Activated naive CD8-positive, alpha-beta T cell treated with anti-CD3 and anti-CD28 coated beads for 36 hours (primary cell): ENCODE results near the gene SOX21. TPM values are rescaled to one million over a fixed set of nuclear protein-coding genes. Genes with fewer than 3 reads are reported as not detected.
A peak's percentile ranks its signal among the peaks of the same experiment; 100 is the strongest.

Experiments used
- DNase-seq: peaks from one replicate; pipeline ENCODE4 v3.0.0; 2021
- H3K27ac Mint-ChIP-seq: one replicate; pipeline ENCODE4 v1.8.0; 2022; ENCODE audit warnings: mild to moderate bottlenecking, moderate library complexity, mixed read lengths
- H3K27me3 Mint-ChIP-seq: one replicate; pipeline ENCODE4 v1.8.0; 2022; ENCODE audit warnings: mild to moderate bottlenecking, mixed read lengths
- H3K36me3 Mint-ChIP-seq: one replicate; pipeline ENCODE4 v1.8.0; 2021; ENCODE audit warnings: mild to moderate bottlenecking, mixed read lengths
- H3K4me1 Mint-ChIP-seq: one replicate; pipeline ENCODE4 v1.8.0; 2021; ENCODE audit warnings: mixed read lengths
- H3K4me3 Mint-ChIP-seq: one replicate; pipeline ENCODE4 v1.8.0; 2022; ENCODE audit warnings: mild to moderate bottlenecking, moderate library complexity, mixed read lengths
- H3K9me3 Mint-ChIP-seq: one replicate; pipeline ENCODE4 v1.8.0; 2022; ENCODE audit warnings: mixed read lengths
- total RNA-seq, 2 experiments: library from RNA; stranded (reverse); gene quantifications; one replicate each; pipeline ENCODE4 v1.2.3, GENCODE V29; 2021

SOX21 gene
- total RNA-seq, 2 experiments from 2014 or later: not detected

DNA sequence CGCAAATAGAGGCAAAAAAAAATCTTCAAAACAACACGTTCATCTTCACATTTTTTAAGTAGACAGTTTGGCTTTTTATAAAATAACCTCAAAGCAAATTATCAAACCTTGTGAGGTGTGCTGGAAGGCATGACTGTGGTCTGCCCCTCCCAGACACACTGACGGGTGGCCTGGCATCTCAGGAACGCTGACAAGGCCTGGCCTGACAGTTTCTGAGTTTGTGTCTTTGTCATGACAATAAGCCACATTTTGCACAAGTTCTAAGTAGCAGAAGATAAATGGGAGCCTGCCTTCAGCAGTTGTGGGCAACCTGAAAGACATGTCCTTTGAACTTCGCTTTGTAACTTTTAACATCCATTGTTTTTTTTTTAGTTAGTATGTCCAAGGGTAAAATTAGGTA lies 38.5 kb downstream of the SOX21 start:
- H3K27me3 Mint-ChIP-seq: peaks cover 38% of the 10 kb centered on the region
- no peaks in the 10 kb centered on the region for H3K36me3 Mint-ChIP-seq
- no peak for DNase-seq
- H3K27ac Mint-ChIP-seq: no peak overlapping the region
- H3K4me3 Mint-ChIP-seq: no peak overlapping the region
- no peaks in the 10 kb centered on the region for H3K9me3 Mint-ChIP-seq
- no peaks in the 10 kb centered on the region for H3K4me1 Mint-ChIP-seq

DNA sequence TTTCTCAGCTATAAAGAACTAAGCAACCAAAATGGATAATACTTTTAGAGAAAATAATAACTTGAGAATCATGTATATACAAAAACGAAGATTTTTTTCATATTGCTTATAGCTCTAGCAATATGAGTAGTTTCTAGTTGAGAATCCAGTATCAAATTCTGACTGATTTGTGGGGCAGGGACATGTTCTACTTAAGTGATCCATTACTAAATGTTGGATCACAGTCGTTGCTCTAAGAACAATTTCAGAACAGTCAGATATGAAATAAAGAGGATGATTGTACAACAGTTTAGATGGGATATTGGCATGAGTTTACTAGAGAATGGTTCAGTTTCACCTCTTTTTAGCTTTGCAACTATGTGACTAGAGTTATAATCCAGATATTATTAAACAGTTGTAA lies 39.9 kb downstream of the SOX21 start:
- Mint-ChIP-seq H3K4me1 (peaks cover 14% of the 10 kb centered on the region), H3K27ac (no peak overlapping the region), H3K27me3 (peaks cover 30% of the 10 kb centered on the region), H3K36me3 (peaks cover 10% of the 10 kb centered on the region), H3K4me3 (no peak overlapping the region), H3K9me3 (peaks cover 4% of the 10 kb centered on the region)
- no peak for DNase-seq

DNA sequence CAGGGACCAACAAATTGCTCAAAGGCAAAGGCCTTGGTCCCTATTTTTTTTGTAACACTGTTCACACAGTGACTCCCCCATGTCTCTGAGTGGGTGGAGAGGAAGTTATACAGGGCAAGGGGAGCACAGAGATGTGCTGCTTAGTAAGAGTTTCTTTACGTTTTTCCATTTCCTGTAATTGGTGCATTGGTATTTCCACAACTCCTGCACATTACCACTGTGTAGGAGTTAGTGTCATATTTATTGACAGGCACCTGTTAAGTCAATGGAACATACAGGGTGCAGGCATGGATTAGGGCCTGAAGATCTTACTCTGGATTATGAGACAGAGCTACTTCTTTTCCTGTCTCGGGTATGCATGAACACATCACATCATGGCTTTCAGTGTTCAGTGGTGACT lies 45.2 kb downstream of the SOX21 start:
- Mint-ChIP-seq H3K4me3 (peak overlapping the region; percentile 27), H3K27ac (peak overlapping the region; percentile 87)

DNA sequence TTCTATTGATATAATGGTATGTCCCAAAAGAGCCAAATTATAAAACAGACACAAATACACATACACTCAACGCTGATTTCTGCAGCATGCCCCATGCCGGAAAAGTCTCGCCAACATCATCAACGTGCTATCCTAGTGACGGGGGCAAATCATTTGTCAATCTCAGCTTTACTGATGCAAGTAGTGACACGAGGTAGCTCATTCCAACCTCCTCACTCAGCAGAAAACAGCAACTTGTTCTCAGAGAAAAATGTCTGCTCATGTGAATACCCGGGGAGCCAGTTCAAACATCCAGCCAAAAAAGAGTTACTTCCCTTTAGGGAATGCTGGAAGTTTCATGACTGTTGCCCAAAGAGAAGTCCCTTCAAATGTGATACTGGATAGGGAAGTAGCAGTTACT lies 46.3 kb downstream of the SOX21 start:
- peaks cover 52% of the 10 kb centered on the region for H3K27me3 Mint-ChIP-seq
- H3K9me3 Mint-ChIP-seq: peaks cover 4% of the 10 kb centered on the region
- H3K4me3 Mint-ChIP-seq: no peak overlapping the region
- H3K27ac Mint-ChIP-seq: no peak overlapping the region
- H3K36me3 Mint-ChIP-seq: peaks cover 11% of the 10 kb centered on the region
- H3K4me1 Mint-ChIP-seq: peaks cover 38% of the 10 kb centered on the region
- DNase-seq: no peak

More for the DNA sequence above, 45.2 kb downstream of the SOX21 start:
- Mint-ChIP-seq H3K36me3 (peaks cover 11% of the 10 kb centered on the region), H3K4me1 (peaks cover 35% of the 10 kb centered on the region), H3K27me3 (peaks cover 45% of the 10 kb centered on the region), H3K9me3 (peaks cover 4% of the 10 kb centered on the region)
- peak; percentile 24 for DNase-seq

DNA sequence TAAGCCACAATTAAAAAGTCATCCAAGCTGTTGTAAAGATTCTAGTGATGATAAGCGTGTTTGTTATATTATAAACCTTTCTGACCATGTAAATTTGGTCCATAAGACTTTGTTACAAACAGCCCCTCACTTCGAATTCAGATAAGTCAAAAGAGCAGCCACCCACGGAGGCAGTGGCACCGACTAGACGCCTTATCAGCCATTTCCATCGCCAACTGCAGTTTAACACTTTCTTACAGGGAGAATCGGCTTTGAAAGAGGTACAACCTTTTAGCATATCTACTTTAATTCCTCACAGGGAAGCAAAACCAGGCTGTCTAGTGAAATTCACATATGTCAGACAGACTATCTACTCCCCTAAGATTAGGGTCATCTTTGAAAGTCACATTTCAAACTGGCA lies 47.5 kb downstream of the SOX21 start:
- Mint-ChIP-seq H3K4me3 (no peak overlapping the region), H3K27me3 (peaks cover 54% of the 10 kb centered on the region), H3K36me3 (peaks cover 11% of the 10 kb centered on the region), H3K27ac (no peak overlapping the region), H3K4me1 (peaks cover 42% of the 10 kb centered on the region), H3K9me3 (peaks cover 4% of the 10 kb centered on the region)
- no peak for DNase-seq

DNA sequence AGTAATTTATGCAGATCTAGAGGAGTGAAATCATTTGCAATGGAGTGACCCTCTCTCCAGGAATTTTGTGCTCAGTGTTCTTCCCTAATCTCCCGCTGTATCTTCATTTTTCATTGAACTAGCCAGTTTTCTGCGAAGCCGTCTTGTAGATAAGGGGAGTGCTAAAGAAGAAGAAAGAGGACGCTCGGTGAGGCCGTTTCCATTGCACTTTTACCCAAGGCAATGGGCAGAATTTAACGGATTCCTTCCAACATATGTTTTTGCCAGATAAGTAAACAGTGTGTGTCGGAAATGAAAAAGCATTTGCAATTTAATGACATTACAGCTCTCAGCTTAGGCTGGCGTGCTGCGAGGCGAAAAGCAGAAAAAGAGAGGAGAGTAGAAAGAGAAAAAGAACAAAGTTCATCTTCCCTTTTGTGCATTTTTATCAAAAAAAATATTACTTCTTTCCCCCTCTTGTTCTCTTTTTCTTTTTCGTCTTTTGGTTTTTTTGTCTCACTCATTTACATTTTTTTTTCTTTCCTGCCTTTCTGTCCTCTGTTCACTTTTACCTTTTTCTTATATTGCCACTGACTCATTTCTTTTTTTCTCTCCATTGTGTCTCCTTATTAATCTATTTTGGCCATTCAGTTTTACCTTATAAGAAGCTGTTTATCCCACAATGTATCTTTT lies 49.9 kb downstream of the SOX21 start:
- Mint-ChIP-seq H3K36me3 (peaks cover 2% of the 10 kb centered on the region), H3K27me3 (peaks cover 54% of the 10 kb centered on the region), H3K4me3 (peak overlapping the region; percentile 15), H3K9me3 (no peaks in the 10 kb centered on the region), H3K4me1 (peaks cover 28% of the 10 kb centered on the region), H3K27ac (no peak overlapping the region)
- no peak for DNase-seq

DNA sequence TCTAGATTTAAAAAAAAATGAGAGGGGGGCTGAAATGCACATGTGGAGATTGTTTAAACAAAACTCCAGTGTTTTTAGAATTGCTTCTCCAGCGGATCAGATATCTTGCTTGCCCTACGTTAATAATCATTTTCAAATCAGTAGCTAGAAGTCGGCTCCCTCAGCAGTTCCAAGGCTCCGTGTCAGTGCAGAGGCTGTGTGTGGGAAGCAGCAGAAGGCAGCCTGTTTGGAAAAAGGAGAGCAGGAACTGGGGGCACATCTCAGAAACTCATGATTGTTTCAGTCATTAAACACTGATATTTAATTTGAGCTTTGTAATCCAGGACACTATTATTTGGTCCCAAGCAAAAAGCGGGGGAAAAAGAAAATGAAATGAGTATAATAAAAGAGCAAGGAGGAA lies 50.9 kb downstream of the SOX21 start:
- H3K36me3 Mint-ChIP-seq: no peaks in the 10 kb centered on the region
- no peak overlapping the region for H3K27ac Mint-ChIP-seq
- no peaks in the 10 kb centered on the region for H3K9me3 Mint-ChIP-seq
- no peak for DNase-seq
- H3K4me3 Mint-ChIP-seq: no peak overlapping the region
- H3K27me3 Mint-ChIP-seq: peaks cover 54% of the 10 kb centered on the region
- peaks cover 24% of the 10 kb centered on the region for H3K4me1 Mint-ChIP-seq

DNA sequence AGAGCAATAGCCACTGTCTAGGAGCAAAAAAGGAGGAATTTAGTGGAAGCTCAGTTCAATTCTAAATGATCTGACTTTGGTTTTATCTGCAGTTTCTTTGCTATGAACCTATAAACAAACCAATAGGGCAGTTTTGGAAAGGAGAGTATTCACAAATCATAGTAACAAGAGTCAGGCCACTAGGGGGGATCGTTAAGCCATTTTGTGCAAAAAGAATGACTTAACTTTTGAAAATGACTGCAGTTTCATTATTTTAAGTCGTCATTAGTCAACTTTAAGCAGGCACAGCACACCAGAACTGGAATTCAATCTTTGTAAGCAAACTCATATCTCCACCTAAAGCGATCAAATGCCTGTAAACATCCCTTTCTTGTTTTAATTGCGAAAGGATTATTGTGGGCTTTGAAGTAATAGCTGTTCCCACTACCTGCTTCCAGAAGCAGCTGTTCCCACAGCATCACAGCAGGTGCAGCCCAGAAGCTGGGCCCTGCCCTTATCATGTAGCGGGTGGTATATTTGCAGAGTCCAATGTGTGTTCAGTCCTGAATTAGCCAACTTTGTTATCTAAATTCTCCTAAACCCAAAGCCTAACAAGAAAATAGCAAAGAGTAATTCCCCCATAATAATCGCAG lies 51.5 kb downstream of the SOX21 start:
- Mint-ChIP-seq H3K27me3 (peaks cover 50% of the 10 kb centered on the region), H3K4me3 (no peak overlapping the region), H3K4me1 (peaks cover 23% of the 10 kb centered on the region), H3K27ac (no peak overlapping the region), H3K9me3 (no peaks in the 10 kb centered on the region), H3K36me3 (no peaks in the 10 kb centered on the region)
- DNase-seq: no peak

Other genes starting within 250 kb of the SOX21 start
- gene DCT, start 232.9 kb downstream of the SOX21 start, total RNA-seq: under 1 TPM in 1 of 2 experiments, not detected in 1; 0.16 TPM
- gene TGDS, start 116.4 kb downstream of the SOX21 start, total RNA-seq: 10 to 100 TPM; 21.4 to 22.9 TPM
- gene GPR180, start 110.7 kb downstream of the SOX21 start, total RNA-seq: 1 to 10 TPM; 6.8 to 7.0 TPM